GM12878 (cell line): ENCODE results near the gene BLOC1S5. TPM values are rescaled to one million over a fixed set of nuclear protein-coding genes. Genes with fewer than 3 reads are reported as not detected.
A peak's percentile ranks its signal among the peaks of the same experiment; 100 is the strongest.

Experiments used
- BCL11A ChIP-seq: IDR thresholded peaks from 2 replicates; pipeline ENCODE4 v1.6.1; 2011; ENCODE audit warnings: low read depth, low read length
- EZH2 ChIP-seq: IDR thresholded peaks from 2 replicates; pipeline ENCODE4 v1.6.1; 2012; ENCODE audit warnings: low read depth, mild to moderate bottlenecking, control low read depth, inconsistent platforms, low read length, borderline replicate concordance; ENCODE audit not compliant: control insufficient read depth
- GABPA ChIP-seq: IDR thresholded peaks from 2 replicates; pipeline ENCODE4 v1.6.1; 2014; ENCODE audit warnings: antibody characterized with exemption, low read depth, mild to moderate bottlenecking, inconsistent platforms
- HSF1 ChIP-seq: fragments of 150-350 bp; IDR thresholded peaks from 2 replicates; pipeline ENCODE4 v1.6.1; 2014; ENCODE audit warnings: mild to moderate bottlenecking, low read depth, low read length
- KLF5 ChIP-seq: fragments of 450-650 bp; IDR thresholded peaks from 2 replicates; pipeline ENCODE4 v1.6.1; 2014; ENCODE audit warnings: mild to moderate bottlenecking; ENCODE audit not compliant: partially characterized antibody
- SMARCA5 ChIP-seq: fragments of 450-650 bp; IDR thresholded peaks from 2 replicates; pipeline ENCODE4 v1.6.1; 2017; ENCODE audit warnings: mild to moderate bottlenecking
- SRF ChIP-seq, 2 experiments: IDR thresholded peaks; 2 replicates each; pipeline ENCODE4 v1.6.1; 2011; ENCODE audit warnings: low read depth in 2 of 2, low read length in 2 of 2, mild to moderate bottlenecking in 1 of 2, moderate library complexity in 1 of 2
- STAT3 ChIP-seq: IDR thresholded peaks from 2 replicates; pipeline ENCODE4 v1.6.1; 2011; ENCODE audit warnings: low read depth, low read length, improper control_type of control experiment
- WRNIP1 ChIP-seq: IDR thresholded peaks from 2 replicates; pipeline ENCODE4 v1.6.1; 2011; ENCODE audit warnings: low read depth, low read length, improper control_type of control experiment, borderline replicate concordance
- YY1 ChIP-seq: IDR thresholded peaks from 2 replicates; pipeline ENCODE4 v1.6.1; 2011; ENCODE audit warnings: low read depth, mild to moderate bottlenecking, low read length
- ZBED1 ChIP-seq: IDR thresholded peaks from 2 replicates; pipeline ENCODE4 v1.6.1; 2016; ENCODE audit warnings: borderline replicate concordance
- ZNF622 ChIP-seq: fragments of 450-650 bp; IDR thresholded peaks from 2 replicates; pipeline ENCODE4 v1.6.1; 2017; ENCODE audit warnings: mild to moderate bottlenecking, inconsistent platforms
- ZNF687 ChIP-seq: fragments of 450-650 bp; IDR thresholded peaks from 2 replicates; pipeline ENCODE4 v1.6.1; 2017; ENCODE audit warnings: mild to moderate bottlenecking, moderate library complexity
- polyA plus RNA-seq, 11 experiments: library from polyadenylated mRNA; depleted of rRNA in 4 of 11; unstranded in 6 of 11; stranded (reverse) in 5 of 11; fragments of >200 nt; fragmentation: Nextera tagmentation in 4 of 11; fragmentation: Illumina TruSeq in 1 of 11; extraction: Ambion mirVana in 4 of 11; extraction: Trizol in 1 of 11; gene quantifications; 1 replicate in 1 of 11; 2 replicates in 10 of 11; pipeline versions ENCODE4 v1.2.1 to v1.2.3, GENCODE V29; 2011 to 2016; ENCODE audit warnings: inconsistent platforms in 2 of 11, missing spikeins in 2 of 11, low read depth in 1 of 11
- total RNA-seq, 4 experiments: library from RNA; depleted of rRNA in 3 of 4; stranded (reverse); fragments of >200 nt in 3 of 4; fragmentation: Illumina TruSeq in 1 of 4; extraction: Trizol in 1 of 4; gene quantifications; 2 replicates each; pipeline versions ENCODE4 v1.2.1 to v1.2.3, GENCODE V29; 2013 to 2021
- TF ChIP-seq, protein P1 (sequence below): IDR thresholded peaks from 2 replicates; pipeline ENCODE4 v1.6.1; 2012; ENCODE audit warnings: improper control_type of control experiment, low read depth, low read length; ENCODE audit not compliant: insufficient replicate concordance
- TF ChIP-seq, protein P2 (sequence below): fragments of 450-650 bp; formaldehyde crosslinking; IDR thresholded peaks from 2 replicates; pipeline ENCODE4 v1.4.0; 2022; ENCODE audit warnings: mild to moderate bottlenecking, moderate library complexity

Gene BLOC1S5
- total and polyA plus RNA-seq, 10 of the 15 experiments (the other 5 are each of a cell fraction or from before 2014, with no cell fraction given), result 4.3 to 22.2 (median 16.1) TPM

- TF ChIP-seq STAT3 (no peak), ZNF687 (peak; percentile 34; the same call in 1 of the 2 replicates), HSF1 (no peak), GABPA (peak; percentile 85), WRNIP1 (no peak), BCL11A (no peak), YY1 (peak; percentile 100), SRF (IDR thresholded peaks at IDR 0.05; ENCODE audit: low read depth in 2 of 2, low read length in 2 of 2) (peak; percentile 54 to 83; a peak in 3 of 4 replicates), ZNF622 (no peak), ZBED1 (no peak), KLF5 (no peak), SMARCA5 (no peak), EZH2 (no peak)
- TF ChIP-seq, protein P1, sequence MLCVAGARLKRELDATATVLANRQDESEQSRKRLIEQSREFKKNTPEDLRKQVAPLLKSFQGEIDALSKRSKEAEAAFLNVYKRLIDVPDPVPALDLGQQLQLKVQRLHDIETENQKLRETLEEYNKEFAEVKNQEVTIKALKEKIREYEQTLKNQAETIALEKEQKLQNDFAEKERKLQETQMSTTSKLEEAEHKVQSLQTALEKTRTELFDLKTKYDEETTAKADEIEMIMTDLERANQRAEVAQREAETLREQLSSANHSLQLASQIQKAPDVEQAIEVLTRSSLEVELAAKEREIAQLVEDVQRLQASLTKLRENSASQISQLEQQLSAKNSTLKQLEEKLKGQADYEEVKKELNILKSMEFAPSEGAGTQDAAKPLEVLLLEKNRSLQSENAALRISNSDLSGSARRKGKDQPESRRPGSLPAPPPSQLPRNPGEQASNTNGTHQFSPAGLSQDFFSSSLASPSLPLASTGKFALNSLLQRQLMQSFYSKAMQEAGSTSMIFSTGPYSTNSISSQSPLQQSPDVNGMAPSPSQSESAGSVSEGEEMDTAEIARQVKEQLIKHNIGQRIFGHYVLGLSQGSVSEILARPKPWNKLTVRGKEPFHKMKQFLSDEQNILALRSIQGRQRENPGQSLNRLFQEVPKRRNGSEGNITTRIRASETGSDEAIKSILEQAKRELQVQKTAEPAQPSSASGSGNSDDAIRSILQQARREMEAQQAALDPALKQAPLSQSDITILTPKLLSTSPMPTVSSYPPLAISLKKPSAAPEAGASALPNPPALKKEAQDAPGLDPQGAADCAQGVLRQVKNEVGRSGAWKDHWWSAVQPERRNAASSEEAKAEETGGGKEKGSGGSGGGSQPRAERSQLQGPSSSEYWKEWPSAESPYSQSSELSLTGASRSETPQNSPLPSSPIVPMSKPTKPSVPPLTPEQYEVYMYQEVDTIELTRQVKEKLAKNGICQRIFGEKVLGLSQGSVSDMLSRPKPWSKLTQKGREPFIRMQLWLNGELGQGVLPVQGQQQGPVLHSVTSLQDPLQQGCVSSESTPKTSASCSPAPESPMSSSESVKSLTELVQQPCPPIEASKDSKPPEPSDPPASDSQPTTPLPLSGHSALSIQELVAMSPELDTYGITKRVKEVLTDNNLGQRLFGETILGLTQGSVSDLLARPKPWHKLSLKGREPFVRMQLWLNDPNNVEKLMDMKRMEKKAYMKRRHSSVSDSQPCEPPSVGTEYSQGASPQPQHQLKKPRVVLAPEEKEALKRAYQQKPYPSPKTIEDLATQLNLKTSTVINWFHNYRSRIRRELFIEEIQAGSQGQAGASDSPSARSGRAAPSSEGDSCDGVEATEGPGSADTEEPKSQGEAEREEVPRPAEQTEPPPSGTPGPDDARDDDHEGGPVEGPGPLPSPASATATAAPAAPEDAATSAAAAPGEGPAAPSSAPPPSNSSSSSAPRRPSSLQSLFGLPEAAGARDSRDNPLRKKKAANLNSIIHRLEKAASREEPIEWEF, result no peak
- TF ChIP-seq, protein P2, sequence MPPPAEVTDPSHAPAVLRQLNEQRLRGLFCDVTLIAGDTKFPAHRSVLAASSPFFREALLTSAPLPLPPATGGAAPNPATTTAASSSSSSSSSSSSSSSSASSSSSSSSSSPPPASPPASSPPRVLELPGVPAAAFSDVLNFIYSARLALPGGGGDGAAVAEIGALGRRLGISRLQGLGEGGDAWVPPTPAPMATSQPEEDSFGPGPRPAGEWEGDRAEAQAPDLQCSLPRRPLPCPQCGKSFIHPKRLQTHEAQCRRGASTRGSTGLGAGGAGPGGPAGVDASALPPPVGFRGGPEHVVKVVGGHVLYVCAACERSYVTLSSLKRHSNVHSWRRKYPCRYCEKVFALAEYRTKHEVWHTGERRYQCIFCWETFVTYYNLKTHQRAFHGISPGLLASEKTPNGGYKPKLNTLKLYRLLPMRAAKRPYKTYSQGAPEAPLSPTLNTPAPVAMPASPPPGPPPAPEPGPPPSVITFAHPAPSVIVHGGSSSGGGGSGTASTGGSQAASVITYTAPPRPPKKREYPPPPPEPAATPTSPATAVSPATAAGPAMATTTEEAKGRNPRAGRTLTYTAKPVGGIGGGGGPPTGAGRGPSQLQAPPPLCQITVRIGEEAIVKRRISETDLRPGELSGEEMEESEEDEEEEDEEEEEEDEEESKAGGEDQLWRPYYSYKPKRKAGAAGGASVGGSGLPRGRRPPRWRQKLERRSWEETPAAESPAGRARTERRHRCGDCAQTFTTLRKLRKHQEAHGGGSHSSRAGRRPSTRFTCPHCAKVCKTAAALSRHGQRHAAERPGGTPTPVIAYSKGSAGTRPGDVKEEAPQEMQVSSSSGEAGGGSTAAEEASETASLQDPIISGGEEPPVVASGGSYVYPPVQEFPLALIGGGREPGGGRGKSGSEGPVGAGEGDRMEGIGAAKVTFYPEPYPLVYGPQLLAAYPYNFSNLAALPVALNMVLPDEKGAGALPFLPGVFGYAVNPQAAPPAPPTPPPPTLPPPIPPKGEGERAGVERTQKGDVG (CRISPR knock-in tag), result no peak
Observed at GRCh38 chr6:8063761-8064637, at the start of gene BLOC1S5 (continued).
